GM13977 (cell line): ENCODE results near the gene MTRR.

ENCODE experiments used
- DNase-seq: peaks from one replicate; pipeline ENCODE4 v3.0.0; 2012; ENCODE audit warnings: low spot score
- CTCF ChIP-seq: IDR thresholded peaks from 2 replicates; pipeline ENCODE4 v1.5.1; 2012; ENCODE audit warnings: mild to moderate bottlenecking, control low read depth; ENCODE audit not compliant: insufficient read depth; ENCODE audit errors: extremely low read depth, missing control alignments
- in situ Hi-C: fragments of 300-500 bp; cut with MboI; formaldehyde crosslinking; loops from one replicate; pipeline ENCODE4 v1.12.0; 2022; ENCODE audit warnings: low sequenced_read_pairs, low pct_unique_long_range_greater_than_20kb, mixed read lengths, inconsistent platforms; ENCODE audit not compliant: unreplicated experiment

Gene MTRR

GRCh38 chr5:7852988-7853387 lies 16.0 kb upstream of the MTRR start:
- no peak for TF ChIP-seq CTCF
- in situ Hi-C loops: no loop called here
- no peak for DNase-seq

- no peak for TF ChIP-seq CTCF
- DNase-seq: no peak
- in situ Hi-C loops: no loop called here
Measured at GRCh38 chr5:7855611-7856010, 13.3 kb upstream of the MTRR start.

GRCh38 chr5:7856855-7857254 lies 12.1 kb upstream of the MTRR start:
- peak; percentile 76 for TF ChIP-seq CTCF
- in situ Hi-C loops: no loop called here
- peak; percentile 27 for DNase-seq

GRCh38 chr5:7857361-7857760 lies 11.6 kb upstream of the MTRR start:
- TF ChIP-seq CTCF: no peak
- in situ Hi-C loops: no loop called here
- no peak for DNase-seq

- DNase-seq: no peak
- in situ Hi-C loops: no loop called here
- TF ChIP-seq CTCF: no peak
Measured at GRCh38 chr5:7857926-7858632, 10.9 kb upstream of the MTRR start.

GRCh38 chr5:7866196-7866595 lies 2.8 kb upstream of the MTRR start:
- in situ Hi-C loops: no loop called here
- no peak for DNase-seq
- no peak for TF ChIP-seq CTCF

GRCh38 chr5:7867260-7867659 lies 1.7 kb upstream of the MTRR start:
- no peak for DNase-seq
- no peak for TF ChIP-seq CTCF
- in situ Hi-C loops: no loop called here
